Suprapubic skin (tissue), 4 donors: ENCODE results near the gene ODF2. TPM values are rescaled to one million over a fixed set of nuclear protein-coding genes. Genes with fewer than 3 reads are reported as not detected.

ENCODE experiments used
- DNase-seq, 2 donors: peaks; one replicate each; pipeline ENCODE4 v3.0.0-alpha.2; 2019; ENCODE audit warnings: low spot score in 2 of 2
- H3K27ac ChIP-seq: fragments of 200-600 bp; sonication (generic); one replicate; pipeline ENCODE4 v1.5.1; 2019
- H3K27me3 ChIP-seq: fragments of 200-600 bp; sonication (generic); one replicate; pipeline ENCODE4 v1.5.1; 2019
- H3K36me3 ChIP-seq: fragments of 200-600 bp; sonication (generic); one replicate; pipeline ENCODE4 v1.5.1; 2019
- H3K4me1 ChIP-seq: fragments of 200-600 bp; sonication (generic); one replicate; pipeline ENCODE4 v1.5.1; 2019
- H3K4me3 ChIP-seq: fragments of 200-600 bp; sonication (generic); one replicate; pipeline ENCODE4 v1.5.1; 2019; ENCODE audit warnings: mild to moderate bottlenecking
- H3K9me3 ChIP-seq: fragments of 200-600 bp; sonication (generic); one replicate; pipeline ENCODE4 v1.5.1; 2019
- CTCF ChIP-seq, 2 donors: fragments of 200-600 bp in 1 of 2; fragments of 450-650 bp in 1 of 2; sonication (generic) in 1 of 2; IDR thresholded peaks; one replicate each; pipeline ENCODE4 v1.5.1; 2016 to 2019; ENCODE audit warnings: antibody characterized with exemption in 2 of 2, mild to moderate bottlenecking in 1 of 2, moderate library complexity in 1 of 2
- EP300 ChIP-seq: sonication (generic); formaldehyde crosslinking; IDR thresholded peaks from one replicate; pipeline ENCODE4 v1.6.1; 2017; ENCODE audit warnings: antibody characterized with exemption
- POLR2A ChIP-seq, 2 donors: fragments of 450-650 bp; IDR thresholded peaks; one replicate each; pipeline ENCODE4 v1.6.1; 2017; ENCODE audit warnings: antibody characterized with exemption in 2 of 2, mild to moderate bottlenecking in 2 of 2, moderate library complexity in 2 of 2
- POLR2AphosphoS5 ChIP-seq, 3 donors: sonication (generic); formaldehyde crosslinking; IDR thresholded peaks; one replicate each; pipeline ENCODE4 v1.6.1; 2017; ENCODE audit warnings: antibody characterized with exemption in 3 of 3
- WGBS: methylation state at CpG from one replicate; pipeline ENCODE4 v1.1.5; 2018; 5-methylcytosine and 5-hydroxymethylcytosine counted together
- total RNA-seq, 4 donors: library from RNA; depleted of rRNA; stranded (reverse); fragments of >200 nt; gene quantifications; one replicate each; pipeline ENCODE4 v1.1.0, GENCODE V29; 2016

The ODF2 gene
- total RNA-seq, 4 donors from 2014 or later = 20.8 to 28.2 (median 24.7) TPM

DNA sequence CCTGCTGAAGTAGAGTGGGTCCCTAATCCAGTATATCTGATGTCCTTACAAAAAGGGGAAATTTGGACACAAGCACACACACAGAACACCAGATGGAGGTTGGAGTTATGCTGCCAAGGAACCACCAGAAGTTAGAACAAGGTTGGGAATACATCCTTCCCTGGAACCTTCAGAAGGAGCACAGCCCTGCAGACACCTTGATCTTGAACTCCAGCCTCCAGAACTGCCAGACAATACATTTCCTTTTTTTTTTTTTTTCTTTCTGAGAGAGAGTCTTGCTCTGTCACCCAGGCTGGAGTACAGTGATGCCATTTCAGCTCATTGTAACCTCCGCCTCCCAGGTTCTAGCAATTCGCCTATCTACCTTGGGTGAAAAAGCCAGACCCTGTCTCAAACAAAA is 7.1 kb upstream of the ODF2 start:
- 98% methylated on average over 2 of the region's 2 CpGs for WGBS
- H3K36me3 ChIP-seq = no peaks in the 10 kb centered on the region
- DNase-seq = no peak
- TF ChIP-seq POLR2AphosphoS5 (IDR thresholded peaks at IDR 0.05) = no peak
- no peak for TF ChIP-seq CTCF (IDR thresholded peaks at IDR 0.05)
- no peak for TF ChIP-seq EP300
- no peaks in the 10 kb centered on the region for H3K27me3 ChIP-seq
- H3K4me3 ChIP-seq = no peak overlapping the region
- H3K4me1 ChIP-seq = no peaks in the 10 kb centered on the region
- no peak overlapping the region for H3K27ac ChIP-seq
- H3K9me3 ChIP-seq = no peaks in the 10 kb centered on the region

- Histone ChIP-seq H3K36me3 (peaks cover 11% of the 10 kb centered on the region), H3K9me3 (no peaks in the 10 kb centered on the region), H3K27me3 (no peaks in the 10 kb centered on the region), H3K4me3 (no peak overlapping the region), H3K27ac (no peak overlapping the region), H3K4me1 (peaks cover 16% of the 10 kb centered on the region)
- TF ChIP-seq POLR2AphosphoS5 (IDR thresholded peaks at IDR 0.05) (no peak), CTCF (IDR thresholded peaks at IDR 0.05) (no peak), POLR2A (IDR thresholded peaks at IDR 0.05) (no peak), EP300 (no peak)
- DNase-seq = no peak
- 87% methylated on average over 14 of the region's 14 CpGs for WGBS
Measured at GRCh38 chr9:128454991-128455390, 815 bp upstream of the ODF2 start.

DNA sequence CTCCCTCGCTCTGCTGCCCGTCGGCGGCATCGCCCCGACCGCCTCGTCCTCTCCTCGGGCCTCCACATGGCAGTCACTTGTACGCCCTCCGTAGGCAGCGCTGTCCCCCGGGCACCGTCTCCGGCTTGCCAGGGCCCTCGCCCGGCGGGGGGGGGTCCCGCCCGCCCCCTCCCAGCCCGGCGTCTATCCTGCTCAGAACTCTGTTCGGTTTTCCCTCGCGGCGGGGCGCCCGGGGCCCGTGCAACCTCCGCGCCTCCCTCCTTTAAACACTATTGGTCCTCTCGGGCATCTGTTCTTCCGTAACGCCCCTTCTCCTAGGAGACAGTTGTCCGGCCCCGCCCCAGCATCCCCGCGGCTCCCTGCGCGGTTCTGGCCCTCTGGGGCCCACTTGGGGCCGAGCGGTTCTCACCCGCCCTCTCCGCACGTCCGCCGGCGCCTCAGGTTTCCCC is 831 bp downstream of the ODF2 start:
- Histone ChIP-seq H3K27me3 (no peaks in the 10 kb centered on the region), H3K4me3 (peak overlapping the region; percentile 100), H3K36me3 (peaks cover 27% of the 10 kb centered on the region), H3K27ac (peak overlapping the region; percentile 86), H3K9me3 (no peaks in the 10 kb centered on the region), H3K4me1 (peaks cover 16% of the 10 kb centered on the region)
- no peak for TF ChIP-seq POLR2A (IDR thresholded peaks at IDR 0.05)
- no peak for TF ChIP-seq CTCF (IDR thresholded peaks at IDR 0.05)
- no peak for TF ChIP-seq EP300
- no peak for TF ChIP-seq POLR2AphosphoS5 (IDR thresholded peaks at IDR 0.05)
- peak; percentile 76 to 83 for DNase-seq
- 0% methylated on average over 18 of the region's 48 CpGs for WGBS

DNA sequence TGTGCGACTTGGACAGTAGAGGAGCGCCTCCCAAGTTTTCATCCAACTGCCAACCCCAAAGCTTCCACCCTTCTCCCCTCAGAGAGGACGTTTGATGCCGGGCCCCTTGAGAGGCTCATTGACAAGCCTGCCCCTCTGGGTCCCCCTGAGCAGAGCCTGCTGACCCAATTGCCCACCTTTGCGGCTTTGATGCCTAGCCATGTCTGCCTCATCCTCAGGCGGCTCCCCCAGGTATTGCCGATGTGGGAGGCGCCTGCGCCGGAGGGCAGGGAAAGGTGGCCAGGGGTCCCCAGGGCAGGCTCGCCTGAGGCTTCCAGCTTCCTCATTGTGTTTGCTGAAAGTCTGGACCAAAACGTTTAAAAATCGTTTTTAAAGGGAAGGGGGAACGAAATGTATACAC is 1.4 kb downstream of the ODF2 start:
- Histone ChIP-seq H3K27ac (no peak overlapping the region), H3K27me3 (no peaks in the 10 kb centered on the region), H3K9me3 (no peaks in the 10 kb centered on the region), H3K4me3 (peak overlapping the region; percentile 100), H3K4me1 (peaks cover 16% of the 10 kb centered on the region), H3K36me3 (peaks cover 33% of the 10 kb centered on the region)
- DNase-seq = no peak
- TF ChIP-seq POLR2A (IDR thresholded peaks at IDR 0.05) = no peak
- no peak for TF ChIP-seq CTCF (IDR thresholded peaks at IDR 0.05)
- TF ChIP-seq EP300 = no peak
- TF ChIP-seq POLR2AphosphoS5 (IDR thresholded peaks at IDR 0.05) = no peak
- 21% methylated on average over 8 of the region's 14 CpGs for WGBS

- Histone ChIP-seq H3K27ac (no peak overlapping the region), H3K27me3 (no peaks in the 10 kb centered on the region), H3K36me3 (peaks cover 50% of the 10 kb centered on the region), H3K9me3 (no peaks in the 10 kb centered on the region), H3K4me1 (peaks cover 16% of the 10 kb centered on the region), H3K4me3 (no peak overlapping the region)
- no peak for DNase-seq
- no peak for TF ChIP-seq POLR2A (IDR thresholded peaks at IDR 0.05)
- no peak for TF ChIP-seq EP300
- TF ChIP-seq CTCF (IDR thresholded peaks at IDR 0.05) = no peak
- no peak for TF ChIP-seq POLR2AphosphoS5 (IDR thresholded peaks at IDR 0.05)
- WGBS = 90% methylated on average over 3 of the region's 3 CpGs
Measured at GRCh38 chr9:128459011-128459410, 3.2 kb downstream of the ODF2 start.
